GM21786 (cell line): Measurements from ENCODE around the gene APOO.
"Not testable (repeated sequence)": the region's sequence is repeated elsewhere in the genome, so short reads cannot be mapped to it uniquely, and the experiment has no call there.

Source experiments
- ATAC-seq: cut with Tn5 transposase; IDR thresholded peaks from one replicate; pipeline ENCODE4 v1.9.1; 2021; ENCODE audit not compliant: unreplicated experiment

The APOO gene

GRCh38 chrX:23904096-23904495, 3.6 kb downstream of the APOO start:
- ATAC-seq: no peak

GRCh38 chrX:23902419-23902818, 5.3 kb downstream of the APOO start:
- ATAC-seq: peak; percentile 14

GRCh38 chrX:23901805-23902204, 5.9 kb downstream of the APOO start:
- peak; percentile 55 for ATAC-seq

GRCh38 chrX:23901060-23901459, 6.7 kb downstream of the APOO start:
- peak; percentile 35 for ATAC-seq

GRCh38 chrX:23900220-23900797, 7.4 kb downstream of the APOO start:
- no peak for ATAC-seq

- no peak for ATAC-seq
Measured at GRCh38 chrX:23898412-23898959, 9.3 kb downstream of the APOO start.

GRCh38 chrX:23896981-23897380, 10.8 kb downstream of the APOO start:
- ATAC-seq: no peak

- ATAC-seq: not testable (repeated sequence)
Measured at GRCh38 chrX:23896539-23896938, 11.2 kb downstream of the APOO start.

- ATAC-seq: not testable (repeated sequence)
Measured at GRCh38 chrX:23894993-23895392, 12.7 kb downstream of the APOO start.

- no peak for ATAC-seq
Measured at GRCh38 chrX:23890933-23891332, 16.8 kb downstream of the APOO start.

- ATAC-seq: no peak
Measured at GRCh38 chrX:23888887-23889501, 18.7 kb downstream of the APOO start.

- ATAC-seq: no peak
Measured at GRCh38 chrX:23887918-23888317, 19.8 kb downstream of the APOO start.

- no peak for ATAC-seq
Measured at GRCh38 chrX:23887451-23887850, 20.3 kb downstream of the APOO start.

GRCh38 chrX:23885803-23886202, 21.9 kb downstream of the APOO start:
- ATAC-seq: no peak

GRCh38 chrX:23884427-23885024, 23.2 kb downstream of the APOO start:
- no peak for ATAC-seq

GRCh38 chrX:23883737-23884354, 23.9 kb downstream of the APOO start:
- no peak for ATAC-seq

GRCh38 chrX:23879380-23880090, 28.2 kb downstream of the APOO start:
- no peak for ATAC-seq

- no peak for ATAC-seq
Measured at GRCh38 chrX:23871905-23872546, 35.7 kb downstream of the APOO start.

- ATAC-seq: no peak
Measured at GRCh38 chrX:23870041-23870440, 37.7 kb downstream of the APOO start.

GRCh38 chrX:23864742-23865326, 42.9 kb downstream of the APOO start:
- no peak for ATAC-seq
